GM12892 (cell line): ENCODE measurements around the gene MYO18A.

Experiments used
- POLR2A ChIP-seq: IDR thresholded peaks from 2 replicates; pipeline ENCODE4 v1.6.1; 2011; ENCODE audit warnings: low read depth, low read length, control low read depth
- POLR2AphosphoS5 ChIP-seq: IDR thresholded peaks from 2 replicates; pipeline ENCODE4 v1.6.1; 2011; ENCODE audit warnings: low read depth, low read length, control low read depth
- TAF1 ChIP-seq: IDR thresholded peaks from 2 replicates; pipeline ENCODE4 v1.6.1; 2011; ENCODE audit warnings: low read depth, mild to moderate bottlenecking, control low read depth, low read length, borderline replicate concordance

DNA sequence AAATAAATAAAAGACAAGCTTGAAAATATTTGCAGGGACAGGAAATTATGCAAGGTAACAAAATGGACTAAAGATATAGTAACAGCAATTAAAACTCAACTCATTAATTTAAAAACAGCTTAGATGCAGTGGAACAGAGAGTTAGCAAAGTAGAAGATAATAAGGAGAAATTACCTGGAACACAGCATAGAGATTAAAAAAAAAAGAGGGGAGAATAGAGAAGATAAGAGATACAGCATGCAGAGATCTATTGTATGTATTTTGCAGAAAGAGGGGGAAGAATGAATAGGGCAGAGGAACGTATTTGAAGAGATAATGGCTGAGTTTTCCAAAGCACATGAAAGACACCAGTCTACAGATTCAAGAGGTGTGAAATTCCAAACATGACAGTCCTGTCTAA, 145.7 kb downstream of the MYO18A start:
- TF ChIP-seq POLR2A = no peak
- TF ChIP-seq POLR2AphosphoS5 = no peak
- TF ChIP-seq TAF1 = no peak
